A673 (cell line): ENCODE measurements around the gene WDR3. TPM values are rescaled to one million over a fixed set of nuclear protein-coding genes. Genes with fewer than 3 reads are reported as not detected.

Experiments
- BruUV-seq: library from RNA; stranded (reverse); fragments of 400-500 nt; replicated peaks from 2 replicates; lab custom pipeline; 2021; lab: Mats Ljungman, UMichigan
- CTCF ChIA-PET: fragments of 300-600 bp; sonication (Branson Sonifier 250); formaldehyde crosslinking; loops from one replicate; lab custom pipeline; 2022; ENCODE audit warnings: antibody characterized with exemption; lab: Charles Lee
- POLR2A ChIA-PET: fragments of 300-600 bp; sonication (Branson Sonifier 250); formaldehyde crosslinking; loops from one replicate; lab custom pipeline; 2022; ENCODE audit warnings: antibody characterized with exemption; ENCODE audit not compliant: low non-redundant PET; lab: Charles Lee
- DNase-seq: peaks from one replicate; pipeline ENCODE4 v3.0.0-alpha.2; 2015; ENCODE audit warnings: low spot score
- H3K27ac ChIP-seq: fragments of 200-600 bp; sonication (generic); 2 replicates; pipeline ENCODE4 v1.5.1; 2016; ENCODE audit warnings: mixed run types, low read depth, mild to moderate bottlenecking, mixed read lengths, antibody characterized with exemption, low read length; ENCODE audit not compliant: poor library complexity, severe bottlenecking
- H3K27me3 ChIP-seq: fragments of 200-600 bp; sonication (generic); replicated peaks from 2 replicates; pipeline ENCODE4 v1.6.1; 2017; ENCODE audit warnings: mixed run types, low read depth, mild to moderate bottlenecking, mixed read lengths, antibody characterized with exemption, low read length; ENCODE audit not compliant: insufficient read depth, poor library complexity
- H3K36me3 ChIP-seq: fragments of 200-600 bp; sonication (generic); 2 replicates; pipeline ENCODE4 v1.6.1; 2016; ENCODE audit warnings: mixed run types, mild to moderate bottlenecking, mixed read lengths, antibody characterized with exemption, low read length; ENCODE audit not compliant: insufficient read depth, poor library complexity, severe bottlenecking
- H3K4me1 ChIP-seq: fragments of 200-600 bp; sonication (generic); 2 replicates; pipeline ENCODE4 v1.6.1; 2017; ENCODE audit warnings: mixed run types, mild to moderate bottlenecking, mixed read lengths, antibody characterized with exemption, low read length; ENCODE audit not compliant: insufficient read depth, poor library complexity, severe bottlenecking
- H3K4me3 ChIP-seq: fragments of 200-600 bp; sonication (generic); 2 replicates; pipeline ENCODE4 v1.5.1; 2016; ENCODE audit warnings: low read depth, mixed run types, mild to moderate bottlenecking, mixed read lengths, low read length; ENCODE audit not compliant: poor library complexity, severe bottlenecking
- H3K9me3 ChIP-seq: fragments of 200-600 bp; sonication (generic); 2 replicates; pipeline ENCODE4 v1.6.1; 2016; ENCODE audit warnings: mixed run types, low read depth, mild to moderate bottlenecking, mixed read lengths, antibody characterized with exemption, low read length; ENCODE audit not compliant: poor library complexity, severe bottlenecking
- EZH2 ChIP-seq: fragments of 200-600 bp; sonication (generic); IDR thresholded peaks from 2 replicates; pipeline ENCODE4 v1.6.1; 2017; ENCODE audit warnings: borderline replicate concordance, low read depth, mild to moderate bottlenecking, mixed read lengths, antibody characterized with exemption, low read length; ENCODE audit not compliant: poor library complexity, severe bottlenecking
- intact Hi-C: fragments of 100-400 bp; cut with micrococcal nuclease; formaldehyde crosslinking; loops from one replicate; pipeline ENCODE4 v1.10.0; 2022; ENCODE audit not compliant: unreplicated experiment
- total RNA-seq: library from RNA; stranded (reverse); gene quantifications from 2 replicates; pipeline ENCODE4 v1.2.3, GENCODE V29; 2021
- TF ChIP-seq, protein P1 (sequence below): fragments of 300-800, 200-600 bp; sonication (generic); conservative IDR thresholded peaks from 2 replicates; pipeline ENCODE4 v1.5.1; 2017; ENCODE audit warnings: low read depth, mild to moderate bottlenecking, antibody characterized with exemption, low read length, moderate library complexity, mixed read lengths

Gene WDR3
- total RNA-seq, 1 experiment from 2014 or later: 70.1 TPM

DNA sequence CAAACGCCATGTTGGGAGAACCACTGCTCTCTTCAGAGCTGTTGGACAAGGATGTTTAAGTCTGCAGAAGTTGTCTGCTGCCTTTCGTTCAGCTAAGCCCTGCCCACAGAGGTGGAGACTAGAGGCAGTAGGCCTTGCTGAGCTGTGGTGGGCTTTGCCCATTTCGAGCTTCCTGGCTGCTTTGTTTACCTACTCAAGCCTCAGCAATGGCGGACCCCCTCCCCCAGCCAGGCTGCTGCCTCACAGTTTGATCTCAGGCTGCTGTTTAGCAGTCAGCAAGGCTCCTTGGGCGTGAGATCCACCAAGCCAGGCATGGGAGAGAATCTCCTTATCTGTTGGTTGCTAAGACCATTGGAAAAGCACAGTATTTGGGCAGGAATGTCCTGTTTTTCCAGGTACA lies 74.8 kb downstream of the WDR3 start:
- ChIA-PET CTCF (no interaction called here), POLR2A (no interaction called here)
- no TSS peak for BruUV-seq
- Histone ChIP-seq H3K4me1 (no peaks in the 10 kb centered on the region), H3K4me3 (no peak overlapping the region), H3K36me3 (no peaks in the 10 kb centered on the region), H3K9me3 (no peaks in the 10 kb centered on the region), H3K27me3 (no peaks in the 10 kb centered on the region), H3K27ac (no peak overlapping the region)
- intact Hi-C loops: loop anchor here (2.0 kb wide), 1 partner anchor 66 kb away; no protein-coding TSS in a partner anchor
- TF ChIP-seq, protein P1, sequence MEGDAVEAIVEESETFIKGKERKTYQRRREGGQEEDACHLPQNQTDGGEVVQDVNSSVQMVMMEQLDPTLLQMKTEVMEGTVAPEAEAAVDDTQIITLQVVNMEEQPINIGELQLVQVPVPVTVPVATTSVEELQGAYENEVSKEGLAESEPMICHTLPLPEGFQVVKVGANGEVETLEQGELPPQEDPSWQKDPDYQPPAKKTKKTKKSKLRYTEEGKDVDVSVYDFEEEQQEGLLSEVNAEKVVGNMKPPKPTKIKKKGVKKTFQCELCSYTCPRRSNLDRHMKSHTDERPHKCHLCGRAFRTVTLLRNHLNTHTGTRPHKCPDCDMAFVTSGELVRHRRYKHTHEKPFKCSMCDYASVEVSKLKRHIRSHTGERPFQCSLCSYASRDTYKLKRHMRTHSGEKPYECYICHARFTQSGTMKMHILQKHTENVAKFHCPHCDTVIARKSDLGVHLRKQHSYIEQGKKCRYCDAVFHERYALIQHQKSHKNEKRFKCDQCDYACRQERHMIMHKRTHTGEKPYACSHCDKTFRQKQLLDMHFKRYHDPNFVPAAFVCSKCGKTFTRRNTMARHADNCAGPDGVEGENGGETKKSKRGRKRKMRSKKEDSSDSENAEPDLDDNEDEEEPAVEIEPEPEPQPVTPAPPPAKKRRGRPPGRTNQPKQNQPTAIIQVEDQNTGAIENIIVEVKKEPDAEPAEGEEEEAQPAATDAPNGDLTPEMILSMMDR: no peak
- TF ChIP-seq EZH2: no peak
- no peak for DNase-seq

DNA sequence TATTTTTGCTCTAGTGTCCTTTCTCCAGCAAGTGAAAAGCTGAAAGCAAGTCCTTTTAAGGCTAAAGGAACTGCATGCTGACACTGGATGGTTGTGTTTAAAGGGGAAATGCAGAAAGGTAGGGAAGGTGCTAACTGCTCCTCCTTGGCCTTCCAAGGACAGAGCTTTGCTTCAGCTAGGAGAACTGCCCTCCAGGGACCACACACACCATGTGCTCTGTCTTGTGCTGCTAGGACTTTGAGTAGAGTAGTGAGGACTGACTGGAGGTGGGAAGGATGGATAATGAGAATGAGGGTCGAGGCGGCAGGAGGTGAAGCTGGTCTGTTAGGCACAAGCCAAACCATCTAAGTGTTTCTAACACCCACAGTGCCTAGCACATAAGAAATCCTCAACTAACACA lies 77.9 kb downstream of the WDR3 start:
- CTCF ChIA-PET: no interaction called here
- no peak for DNase-seq
- BruUV-seq: no TSS peak
- TF ChIP-seq EZH2: no peak
- TF ChIP-seq, protein P1: no peak
- no peaks in the 10 kb centered on the region for H3K27me3 ChIP-seq
- H3K9me3 ChIP-seq: no peaks in the 10 kb centered on the region
- no peaks in the 10 kb centered on the region for H3K4me1 ChIP-seq
- intact Hi-C loops: no loop called here
- no peak overlapping the region for H3K4me3 ChIP-seq
- H3K36me3 ChIP-seq: no peaks in the 10 kb centered on the region
- no peak overlapping the region for H3K27ac ChIP-seq
- POLR2A ChIA-PET: no interaction called here

DNA sequence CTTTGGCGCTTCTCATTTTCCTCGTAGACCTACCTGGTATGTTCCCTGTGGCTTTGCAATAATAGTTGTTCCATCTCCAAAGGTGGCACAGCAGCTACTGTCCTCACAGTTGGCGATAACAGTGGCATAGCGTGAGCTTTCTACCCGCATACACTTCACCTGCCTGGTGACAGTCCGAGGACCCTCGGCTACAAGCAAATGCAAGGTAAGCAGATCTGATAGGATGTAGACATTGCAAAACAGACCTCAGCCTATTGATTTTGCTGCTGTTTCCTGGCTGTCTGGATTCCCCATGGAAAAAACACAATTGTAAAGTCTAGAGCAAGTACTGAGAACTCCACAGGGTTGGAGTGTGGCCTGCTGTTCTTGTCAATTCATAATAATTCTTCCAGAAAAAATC lies 78.5 kb downstream of the WDR3 start:
- intact Hi-C loops: no loop called here
- DNase-seq: no peak
- Histone ChIP-seq H3K27me3 (no peaks in the 10 kb centered on the region), H3K27ac (no peak overlapping the region), H3K9me3 (no peaks in the 10 kb centered on the region), H3K4me3 (no peak overlapping the region), H3K4me1 (no peaks in the 10 kb centered on the region), H3K36me3 (no peaks in the 10 kb centered on the region)
- no peak for TF ChIP-seq EZH2
- TF ChIP-seq, protein P1: no peak
- CTCF ChIA-PET: no interaction called here
- BruUV-seq: no TSS peak
- POLR2A ChIA-PET: no interaction called here
